ENCODE measurements around the gene BPI. TPM values are rescaled to one million over a fixed set of nuclear protein-coding genes. Genes with fewer than 3 reads are reported as not detected.

The BPI gene
- total and polyA plus RNA-seq, 2 donors from 2014 or later: 0.16 to 1.5 TPM

DNA sequence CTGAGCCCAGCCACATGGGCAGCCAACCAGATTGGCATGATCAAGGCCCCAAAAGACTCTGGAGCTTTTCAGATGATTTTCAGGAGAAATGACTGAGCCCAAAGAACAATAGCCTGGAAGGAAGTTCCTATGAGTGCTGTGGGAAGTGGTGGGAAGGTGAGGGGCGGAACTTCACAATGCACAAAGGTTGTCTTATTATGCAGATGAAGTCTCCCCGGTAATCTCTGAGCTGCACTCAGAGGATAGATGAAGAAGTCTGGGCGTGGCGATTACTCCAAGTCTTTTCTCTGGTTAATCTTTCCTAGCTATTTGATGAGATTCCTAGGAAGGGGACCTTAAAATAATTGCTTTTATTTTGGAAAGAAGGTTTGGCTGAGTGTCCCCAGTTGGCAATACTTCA is 79.2 kb downstream of the BPI start:
- no peaks in the 10 kb centered on the region for H3K9me3 ChIP-seq (ENCODE audit: control insufficient read depth in 2 of 3, insufficient read depth in 1 of 3, low read length in 3 of 3)
- H3K9ac ChIP-seq (ENCODE audit: low read length in 3 of 3): no peak overlapping the region
- no peaks in the 10 kb centered on the region for H3K27me3 ChIP-seq (ENCODE audit: control insufficient read depth, insufficient read depth, low read length)
- H3K4me3 ChIP-seq (ENCODE audit: low read length in 3 of 3): no peak overlapping the region
- no peaks in the 10 kb centered on the region for H3K4me1 ChIP-seq (ENCODE audit: control insufficient read depth in 2 of 3, insufficient read depth in 2 of 3, low read depth in 1 of 3, low read length in 3 of 3)
- no peak overlapping the region for H3K27ac ChIP-seq (ENCODE audit: low read depth in 2 of 2, low read length in 2 of 2)
- no peak for FAIRE-seq
- intact Hi-C loops (cut with DNase I): no loop called here
- TF ChIP-seq, protein P1, sequence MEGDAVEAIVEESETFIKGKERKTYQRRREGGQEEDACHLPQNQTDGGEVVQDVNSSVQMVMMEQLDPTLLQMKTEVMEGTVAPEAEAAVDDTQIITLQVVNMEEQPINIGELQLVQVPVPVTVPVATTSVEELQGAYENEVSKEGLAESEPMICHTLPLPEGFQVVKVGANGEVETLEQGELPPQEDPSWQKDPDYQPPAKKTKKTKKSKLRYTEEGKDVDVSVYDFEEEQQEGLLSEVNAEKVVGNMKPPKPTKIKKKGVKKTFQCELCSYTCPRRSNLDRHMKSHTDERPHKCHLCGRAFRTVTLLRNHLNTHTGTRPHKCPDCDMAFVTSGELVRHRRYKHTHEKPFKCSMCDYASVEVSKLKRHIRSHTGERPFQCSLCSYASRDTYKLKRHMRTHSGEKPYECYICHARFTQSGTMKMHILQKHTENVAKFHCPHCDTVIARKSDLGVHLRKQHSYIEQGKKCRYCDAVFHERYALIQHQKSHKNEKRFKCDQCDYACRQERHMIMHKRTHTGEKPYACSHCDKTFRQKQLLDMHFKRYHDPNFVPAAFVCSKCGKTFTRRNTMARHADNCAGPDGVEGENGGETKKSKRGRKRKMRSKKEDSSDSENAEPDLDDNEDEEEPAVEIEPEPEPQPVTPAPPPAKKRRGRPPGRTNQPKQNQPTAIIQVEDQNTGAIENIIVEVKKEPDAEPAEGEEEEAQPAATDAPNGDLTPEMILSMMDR (IDR thresholded peaks at IDR 0.05; ENCODE audit: borderline replicate concordance, extremely low read depth, insufficient read depth): no peak
- no peak for DNase-seq
- H3K36me3 ChIP-seq (ENCODE audit: control insufficient read depth in 2 of 3, insufficient read depth in 3 of 3, low read length in 3 of 3): no peaks in the 10 kb centered on the region

DNA sequence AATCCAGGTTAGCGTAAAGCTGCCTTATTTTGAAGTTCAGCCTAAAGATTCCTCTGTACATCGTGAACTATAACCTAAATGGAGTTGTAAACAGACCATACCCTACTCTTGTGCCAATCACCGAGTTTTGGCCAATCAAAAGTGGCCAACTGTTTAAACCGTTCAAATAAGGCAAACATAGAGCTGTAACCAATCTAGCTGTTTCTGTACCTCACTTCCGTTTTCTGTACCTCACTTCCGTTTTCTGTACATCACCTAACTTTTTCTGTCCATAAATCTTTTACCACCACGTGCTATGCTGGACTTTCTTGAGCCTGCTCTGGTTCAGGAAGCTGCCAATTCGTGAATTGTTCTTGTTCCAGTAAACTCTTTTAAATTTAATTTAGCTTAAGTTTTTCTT is 82.0 kb downstream of the BPI start:
- Histone ChIP-seq H3K4me1 (ENCODE audit: control insufficient read depth in 2 of 3, insufficient read depth in 2 of 3, low read depth in 1 of 3, low read length in 3 of 3) (no peaks in the 10 kb centered on the region), H3K4me3 (ENCODE audit: low read length in 3 of 3) (no peak overlapping the region), H3K9me3 (ENCODE audit: control insufficient read depth in 2 of 3, insufficient read depth in 1 of 3, low read length in 3 of 3) (no peaks in the 10 kb centered on the region), H3K27me3 (ENCODE audit: control insufficient read depth, insufficient read depth, low read length) (no peaks in the 10 kb centered on the region), H3K36me3 (ENCODE audit: control insufficient read depth in 2 of 3, insufficient read depth in 3 of 3, low read length in 3 of 3) (no peaks in the 10 kb centered on the region), H3K9ac (ENCODE audit: low read length in 3 of 3) (no peak overlapping the region), H3K27ac (ENCODE audit: low read depth in 2 of 2, low read length in 2 of 2) (no peak overlapping the region)
- TF ChIP-seq, protein P1 (IDR thresholded peaks at IDR 0.05; ENCODE audit: borderline replicate concordance, extremely low read depth, insufficient read depth): no peak
- DNase-seq (no peak), FAIRE-seq (no peak)
- intact Hi-C loops (cut with DNase I): no loop called here

DNA sequence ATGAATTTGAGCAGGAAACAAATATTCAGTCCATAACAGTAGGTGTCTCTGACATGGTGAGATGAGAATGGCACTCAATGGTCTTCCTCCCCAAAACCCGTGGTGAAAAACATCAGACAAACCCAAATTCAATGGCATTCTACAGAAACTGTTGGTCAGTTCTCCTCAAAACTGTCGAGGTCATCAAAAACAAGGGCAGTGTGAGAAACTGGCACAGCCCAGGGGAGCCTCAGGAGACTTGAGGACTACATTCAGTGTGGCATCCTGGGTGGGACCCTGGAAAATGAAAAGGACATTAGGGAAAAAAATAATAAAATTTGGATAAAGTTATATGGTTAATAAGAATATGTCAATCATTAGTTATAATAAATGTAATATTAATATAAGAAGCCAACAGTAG is 82.9 kb downstream of the BPI start:
- Histone ChIP-seq H3K27ac (ENCODE audit: low read depth in 2 of 2, low read length in 2 of 2) (no peak overlapping the region), H3K9ac (ENCODE audit: low read length in 3 of 3) (no peak overlapping the region), H3K4me3 (ENCODE audit: low read length in 3 of 3) (no peak overlapping the region), H3K9me3 (ENCODE audit: control insufficient read depth in 2 of 3, insufficient read depth in 1 of 3, low read length in 3 of 3) (no peaks in the 10 kb centered on the region), H3K4me1 (ENCODE audit: control insufficient read depth in 2 of 3, insufficient read depth in 2 of 3, low read depth in 1 of 3, low read length in 3 of 3) (no peaks in the 10 kb centered on the region), H3K36me3 (ENCODE audit: control insufficient read depth in 2 of 3, insufficient read depth in 3 of 3, low read length in 3 of 3) (no peaks in the 10 kb centered on the region), H3K27me3 (ENCODE audit: control insufficient read depth, insufficient read depth, low read length) (no peaks in the 10 kb centered on the region)
- FAIRE-seq (no peak), DNase-seq (no peak)
- intact Hi-C loops (cut with DNase I): no loop called here
- TF ChIP-seq, protein P1 (IDR thresholded peaks at IDR 0.05; ENCODE audit: borderline replicate concordance, extremely low read depth, insufficient read depth): no peak

Other genes starting within 250 kb of the BPI start
- 611 TPM for gene TGM2, start 138.9 kb upstream of the BPI start, total RNA-seq
- 44.6 TPM for gene TGM2, start 138.9 kb upstream of the BPI start, polyA plus RNA-seq (ENCODE audit: insufficient read depth, low read depth, low replicate concordance)
- gene KIAA1755, start 43.4 kb upstream of the BPI start, total RNA-seq: 5.1 TPM
- 1.5 TPM for gene KIAA1755, start 43.4 kb upstream of the BPI start, polyA plus RNA-seq (ENCODE audit: insufficient read depth, low read depth, low replicate concordance)
- 2.3 TPM for gene LBP, start 42.3 kb downstream of the BPI start, total RNA-seq
- 1.2 TPM for gene LBP, start 42.3 kb downstream of the BPI start, polyA plus RNA-seq (ENCODE audit: insufficient read depth, low read depth, low replicate concordance)
- gene SNHG17, start 131.2 kb downstream of the BPI start, total RNA-seq: 33.2 TPM
- 19.7 TPM for gene SNHG17, start 131.2 kb downstream of the BPI start, polyA plus RNA-seq (ENCODE audit: insufficient read depth, low read depth, low replicate concordance)
- gene RALGAPB, start 168.7 kb downstream of the BPI start, total RNA-seq: 43.3 TPM
- gene RALGAPB, start 168.7 kb downstream of the BPI start, polyA plus RNA-seq (ENCODE audit: insufficient read depth, low read depth, low replicate concordance): 9.4 TPM